GM08714 (cell line): ENCODE results near the gene MLC1.

ENCODE experiments used
- H3K4me3 ChIP-seq: fragments of 200-500 bp; sonication (Bioruptor generic); 2 replicates; pipeline ENCODE4 v1.5.1; 2014; ENCODE audit warnings: mild to moderate bottlenecking, low read length, inconsistent platforms
- ZNF274 ChIP-seq: IDR thresholded peaks from 2 replicates; pipeline ENCODE4 v1.6.1; 2012; ENCODE audit warnings: mild to moderate bottlenecking, low read depth, low read length

Gene MLC1

DNA sequence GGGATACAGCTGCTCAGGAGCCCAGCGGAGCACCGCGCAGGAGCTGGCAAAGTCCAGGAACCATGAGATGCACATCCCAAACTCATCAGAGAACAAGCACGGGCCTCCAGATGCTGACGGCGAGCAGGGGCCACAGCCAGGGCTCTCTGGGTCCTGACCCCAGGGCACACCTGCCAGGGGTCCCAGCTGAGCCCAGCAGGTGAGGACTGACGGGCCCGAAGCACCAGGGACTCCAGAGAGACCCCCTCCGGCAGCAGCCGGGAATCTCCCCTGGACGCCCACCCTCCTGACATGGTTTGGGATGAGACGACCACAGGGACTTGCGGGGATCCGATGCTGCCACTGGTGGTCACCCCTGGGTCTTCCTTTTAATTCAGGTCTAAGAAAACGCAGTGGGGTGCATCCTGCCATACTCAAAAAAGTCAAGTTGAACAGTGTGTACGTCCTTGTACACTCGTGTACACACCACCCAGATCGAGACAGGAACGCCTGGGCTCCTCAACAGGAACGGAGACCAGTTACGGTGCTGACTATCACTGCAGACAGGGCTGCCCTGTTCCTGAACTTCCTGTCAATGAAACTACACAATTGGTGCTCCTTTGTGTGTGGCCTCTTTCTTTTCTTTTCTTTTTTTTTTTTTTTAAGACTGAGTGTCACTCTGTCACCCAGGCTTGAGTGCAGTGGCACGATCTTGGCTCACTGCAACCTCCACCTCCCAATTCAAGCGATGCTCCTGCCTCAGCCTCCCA lies 49.1 kb downstream of the MLC1 start:
- no peak overlapping the region for H3K4me3 ChIP-seq
- TF ChIP-seq ZNF274, result no peak

DNA sequence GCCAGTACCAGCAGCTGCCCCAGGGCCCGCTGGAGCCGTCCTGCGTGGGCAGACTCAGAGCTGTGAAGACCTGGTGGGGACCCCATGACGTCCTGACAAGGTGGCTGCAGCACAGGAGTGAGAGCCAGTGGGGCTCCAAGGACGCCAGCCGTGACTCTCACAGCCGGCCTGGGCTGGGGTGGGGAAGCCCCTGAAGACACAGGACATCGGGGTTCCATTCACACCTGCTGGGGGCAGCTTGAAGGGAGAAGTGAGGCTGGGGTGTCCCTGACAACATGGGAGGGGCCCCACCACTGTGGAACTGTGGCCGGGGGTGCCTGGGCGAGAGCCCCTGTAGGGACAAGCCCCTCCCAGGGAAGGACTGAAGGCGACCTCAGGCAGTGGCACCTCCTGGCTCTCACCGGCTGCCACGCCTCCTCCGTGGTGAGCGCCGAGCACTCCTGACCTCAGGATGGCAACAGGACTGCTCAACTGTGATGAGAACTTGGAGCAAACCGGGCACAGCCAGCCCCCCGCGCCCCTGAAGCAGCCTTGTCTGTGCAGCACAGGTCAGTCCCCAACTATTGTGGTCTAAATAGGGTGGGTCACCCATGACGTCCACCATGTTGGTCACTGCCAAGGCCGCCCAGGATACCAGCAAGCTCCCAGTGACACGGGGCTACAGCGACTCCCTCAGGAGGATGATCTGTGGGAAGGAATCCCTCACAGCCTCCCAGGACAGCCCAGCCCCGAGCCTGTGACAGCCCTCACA lies 49.9 kb downstream of the MLC1 start:
- H3K4me3 ChIP-seq, result no peak overlapping the region
- no peak for TF ChIP-seq ZNF274

DNA sequence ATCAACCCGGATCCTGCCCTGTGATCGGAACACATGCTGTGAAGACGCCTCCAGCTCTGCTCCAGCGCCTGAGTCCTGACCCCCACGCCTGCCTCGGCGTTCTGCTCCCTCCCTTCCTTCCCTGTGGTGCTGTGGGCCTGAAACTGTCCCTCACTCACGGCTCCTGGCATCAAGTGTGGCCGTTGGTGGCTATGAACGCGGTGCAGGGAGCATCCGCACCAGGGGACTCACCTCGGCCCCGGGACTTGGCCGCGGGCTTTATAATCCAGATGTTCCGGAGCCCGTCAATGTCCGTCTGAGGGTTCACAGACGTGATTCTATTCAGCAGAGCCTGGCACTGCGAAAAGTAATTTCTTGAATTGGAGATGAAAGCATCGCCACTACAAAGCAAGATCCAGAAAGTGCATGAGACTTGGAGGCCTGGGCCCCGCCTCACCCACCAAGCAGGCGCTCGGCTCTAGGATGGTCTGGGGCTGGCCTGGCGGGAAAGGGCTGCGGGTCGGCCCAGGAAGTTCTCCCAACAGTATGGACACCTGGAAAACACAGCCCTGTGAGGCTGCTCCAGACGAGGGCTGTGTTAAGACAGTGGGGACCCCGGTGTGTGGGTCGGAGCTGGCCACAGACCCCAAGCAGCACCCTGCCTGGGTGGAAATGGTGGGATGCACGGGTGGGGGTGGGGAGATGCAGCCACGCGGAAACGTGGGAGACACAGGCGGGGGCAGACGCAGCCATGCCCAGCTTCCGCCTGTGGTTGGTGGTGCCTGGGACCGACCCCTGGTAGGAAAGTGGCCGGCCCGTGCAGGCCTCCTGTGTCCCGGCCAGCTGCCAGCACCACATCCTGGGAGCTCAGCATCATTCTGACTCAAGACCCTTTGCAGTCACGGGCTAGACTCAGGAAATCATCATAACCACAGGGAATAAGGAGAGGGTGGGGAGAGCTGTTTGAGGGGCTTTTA lies 50.8 kb downstream of the MLC1 start:
- H3K4me3 ChIP-seq, result no peak overlapping the region
- TF ChIP-seq ZNF274, result no peak

DNA sequence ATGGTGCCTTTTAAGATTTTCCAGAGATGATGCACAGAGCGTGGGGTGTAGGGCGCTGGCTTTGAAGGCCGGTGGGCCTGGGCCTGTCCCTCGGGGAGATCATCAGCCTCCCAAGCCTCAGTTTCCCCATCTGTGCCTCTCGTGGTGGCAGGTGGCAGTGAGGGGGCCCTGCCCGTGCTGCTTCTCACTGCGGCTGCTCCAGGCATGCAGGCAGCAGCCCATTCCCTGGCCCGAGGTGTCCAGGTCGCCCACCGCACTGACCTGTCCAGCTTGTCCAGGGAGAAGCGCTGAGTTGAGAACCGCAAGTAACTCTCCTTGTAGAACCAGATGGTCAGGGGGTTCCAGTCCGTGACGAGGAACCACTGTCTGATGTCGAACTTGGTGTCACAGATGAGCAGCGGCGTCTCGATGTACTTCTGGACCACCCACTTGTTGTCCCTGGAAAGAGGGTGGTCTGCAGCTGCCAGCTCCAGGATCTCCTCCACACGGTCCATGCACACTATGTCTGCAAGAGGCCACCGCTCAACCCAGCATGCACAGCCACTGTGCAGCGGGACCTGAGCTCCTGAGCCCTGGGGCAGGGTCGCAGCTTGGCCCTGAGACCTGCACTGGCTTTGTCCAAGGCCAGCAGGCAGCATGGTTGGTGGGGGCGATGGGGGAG lies 52.2 kb downstream of the MLC1 start:
- no peak overlapping the region for H3K4me3 ChIP-seq
- no peak for TF ChIP-seq ZNF274

DNA sequence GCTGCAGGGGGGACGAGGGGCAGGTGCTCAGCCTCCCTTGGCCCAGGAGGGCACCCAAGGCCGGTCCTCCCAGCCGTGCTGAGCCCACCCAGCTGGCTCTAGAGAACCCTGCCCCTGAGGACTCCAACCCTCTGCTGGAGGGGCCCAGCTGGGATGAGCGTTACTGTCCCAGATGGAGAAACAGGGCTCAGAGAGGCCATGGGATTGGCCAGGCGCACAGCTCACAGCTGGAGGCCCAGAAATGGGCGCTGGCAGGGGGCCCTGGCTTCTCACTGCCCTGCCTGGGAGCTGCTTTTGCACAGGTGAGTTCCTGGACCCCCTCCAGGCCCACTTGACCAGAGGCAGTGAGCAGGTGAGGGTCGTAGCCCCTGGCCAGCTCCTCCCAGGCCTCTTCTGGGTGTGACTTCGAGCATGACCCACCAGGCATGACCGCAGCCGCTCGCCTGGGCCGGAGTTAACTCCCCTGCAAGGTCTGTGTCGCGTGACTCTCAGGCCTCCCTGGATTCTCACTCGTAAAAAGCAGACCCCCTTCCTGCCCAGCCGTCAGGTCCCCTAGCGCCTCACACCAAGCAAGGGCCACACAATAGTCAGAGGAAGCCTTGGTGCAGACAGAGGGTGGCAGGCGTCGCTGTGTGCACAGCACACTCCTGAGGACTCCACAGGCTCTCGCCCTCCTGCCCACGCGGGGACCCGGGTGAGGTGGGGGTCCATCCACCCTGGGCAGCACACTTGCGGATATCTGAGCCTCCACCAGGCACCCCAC lies 52.9 kb downstream of the MLC1 start:
- no peak for TF ChIP-seq ZNF274
- H3K4me3 ChIP-seq, result no peak overlapping the region

DNA sequence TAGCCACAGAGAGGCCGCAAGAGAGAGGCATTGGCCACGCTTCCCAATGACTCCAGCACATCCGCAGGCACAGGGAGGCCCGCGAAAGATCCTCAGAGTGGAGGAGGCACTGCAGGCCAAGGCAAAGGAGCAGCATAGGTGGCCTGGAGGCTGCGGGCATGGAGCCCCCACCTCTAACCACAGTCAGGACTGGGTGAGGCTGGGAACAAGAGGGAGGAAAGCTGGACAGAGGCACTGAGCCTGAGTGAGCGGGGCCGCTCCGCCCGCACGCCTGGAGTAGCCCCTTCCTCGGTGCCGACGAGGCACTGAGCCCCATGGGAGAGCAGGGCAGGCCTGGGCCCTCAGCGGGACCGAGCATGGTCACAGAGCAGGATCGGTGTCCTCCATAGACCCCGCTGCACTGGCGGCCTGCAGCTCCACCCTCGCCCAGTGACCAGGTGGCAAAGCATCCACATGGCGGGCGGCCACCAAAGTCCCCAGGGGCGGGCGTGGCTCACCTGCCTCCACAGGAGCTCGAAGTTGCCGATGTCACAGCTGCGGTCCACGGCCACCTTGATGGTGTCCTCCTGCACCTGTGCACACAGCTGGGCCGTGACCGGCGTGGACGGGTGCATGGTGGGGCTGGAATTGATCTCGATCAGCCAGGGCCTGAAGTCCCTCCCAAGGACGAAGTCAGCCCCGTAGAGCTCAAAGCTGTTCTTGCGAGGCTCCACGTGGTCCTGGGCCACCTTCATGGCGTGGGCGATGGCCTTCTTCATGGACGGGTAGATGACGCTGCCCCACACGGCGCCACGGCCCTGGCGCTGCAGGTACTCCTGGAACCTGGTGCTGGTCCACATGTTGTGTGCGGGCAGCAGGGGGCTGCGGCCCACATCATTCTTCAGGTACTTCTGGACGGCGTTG lies 53.8 kb downstream of the MLC1 start:
- no peak overlapping the region for H3K4me3 ChIP-seq
- TF ChIP-seq ZNF274, result no peak

DNA sequence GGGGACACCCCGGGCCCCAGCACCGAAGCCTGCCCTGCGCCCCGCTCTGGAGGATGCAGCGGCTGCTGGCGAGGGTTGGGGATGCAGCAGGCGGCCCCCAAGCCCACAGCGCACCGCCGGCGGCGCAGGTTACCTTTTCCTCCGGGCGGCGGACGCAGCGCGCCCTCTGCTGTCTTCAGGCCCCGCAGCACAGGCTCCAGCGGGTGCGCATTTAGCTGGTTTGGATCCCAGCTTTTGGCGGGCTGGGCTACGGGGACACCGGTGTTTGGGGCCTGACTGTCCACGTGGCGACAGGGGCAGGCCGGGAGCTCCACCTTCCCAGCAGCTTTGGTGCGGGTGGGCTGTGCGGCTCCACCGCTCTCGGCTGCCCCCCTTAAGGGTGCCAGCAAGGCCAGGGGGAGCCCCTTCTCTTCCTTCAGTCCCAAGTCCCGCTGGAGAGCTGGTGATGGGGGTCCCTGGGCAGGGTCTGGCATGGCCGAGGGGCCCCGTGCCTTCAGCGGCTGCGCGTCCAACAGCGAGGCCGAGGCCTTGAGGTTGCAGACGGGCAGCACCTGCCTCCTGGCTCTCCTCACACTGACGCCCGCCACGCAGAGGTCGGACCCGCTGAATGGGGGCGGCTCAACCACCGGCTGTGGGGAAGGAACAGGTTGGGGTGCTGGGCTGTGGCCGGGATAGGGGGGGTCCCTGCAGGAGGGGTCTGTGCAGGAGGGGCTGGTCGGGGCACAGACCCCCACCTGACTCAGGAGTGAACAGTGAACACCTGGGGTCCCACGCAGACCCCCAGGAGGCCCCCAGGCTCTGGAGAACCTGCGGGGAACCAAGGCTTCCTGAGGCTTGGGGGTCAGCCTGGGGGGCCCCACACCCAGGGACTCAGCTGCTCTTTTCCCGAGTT lies 54.7 kb downstream of the MLC1 start:
- no peak overlapping the region for H3K4me3 ChIP-seq
- TF ChIP-seq ZNF274, result no peak

DNA sequence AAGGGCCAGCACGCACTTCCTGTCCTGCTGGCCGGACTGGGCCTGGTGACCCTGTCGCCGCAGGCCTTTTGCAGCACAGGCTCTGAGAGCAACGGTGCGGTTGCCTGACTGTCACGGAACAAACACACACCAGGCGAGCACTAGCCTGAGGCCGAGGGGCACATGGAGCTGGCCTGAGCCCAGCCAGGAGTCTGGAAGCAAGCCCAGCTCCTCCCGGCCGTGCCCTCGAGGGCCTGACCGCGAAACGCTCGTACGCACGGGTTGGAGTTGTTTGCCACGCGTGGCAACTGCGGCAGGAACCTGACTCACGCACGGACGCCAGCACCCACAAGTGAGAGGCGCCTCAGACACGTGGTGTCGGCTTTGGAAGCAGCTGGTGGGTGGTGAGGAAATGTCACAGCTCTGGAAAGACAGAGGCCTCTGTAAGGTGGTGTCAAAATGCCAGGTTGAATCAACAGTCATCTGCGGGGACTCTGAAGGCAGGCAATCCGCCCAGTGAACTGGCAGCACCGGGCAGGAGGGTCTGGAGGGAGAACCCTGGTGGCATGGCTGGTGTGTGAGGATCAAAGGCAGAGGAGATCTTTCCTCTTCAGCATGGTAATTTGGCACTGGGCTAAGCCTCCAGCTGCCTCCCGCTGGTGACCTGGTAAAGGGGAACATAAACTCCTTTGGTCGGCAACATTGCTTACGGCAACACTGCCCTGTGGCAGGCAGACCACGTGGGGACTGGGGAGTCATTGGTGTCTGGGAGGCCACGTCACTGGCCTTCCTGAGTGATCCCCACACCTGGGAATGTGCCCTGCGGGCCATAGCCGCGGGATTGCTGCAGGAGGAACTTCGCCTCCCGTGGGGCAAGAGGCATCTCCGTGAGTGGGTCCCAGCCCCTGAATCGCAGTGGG lies 57.3 kb downstream of the MLC1 start:
- H3K4me3 ChIP-seq, result no peak overlapping the region
- no peak for TF ChIP-seq ZNF274

DNA sequence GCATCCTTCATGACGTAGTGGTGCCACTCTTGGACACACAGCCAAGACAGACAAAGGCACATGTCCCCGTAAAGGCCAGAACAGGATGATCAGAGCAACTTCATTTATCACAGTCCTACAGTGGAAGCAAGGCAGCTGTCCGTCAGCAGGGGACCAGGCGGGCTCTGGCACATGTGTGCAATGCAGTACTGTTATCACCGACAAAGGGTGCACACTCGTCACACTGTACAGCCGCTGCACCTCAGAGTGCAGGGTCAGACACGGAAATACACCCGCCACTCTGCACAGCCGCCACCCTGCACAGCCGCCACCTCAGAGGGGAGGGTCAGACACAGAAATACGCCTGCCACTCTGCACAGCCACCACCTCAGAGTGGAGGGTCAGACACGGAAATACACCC lies 59.2 kb downstream of the MLC1 start:
- no peak overlapping the region for H3K4me3 ChIP-seq
- TF ChIP-seq ZNF274, result no peak

DNA sequence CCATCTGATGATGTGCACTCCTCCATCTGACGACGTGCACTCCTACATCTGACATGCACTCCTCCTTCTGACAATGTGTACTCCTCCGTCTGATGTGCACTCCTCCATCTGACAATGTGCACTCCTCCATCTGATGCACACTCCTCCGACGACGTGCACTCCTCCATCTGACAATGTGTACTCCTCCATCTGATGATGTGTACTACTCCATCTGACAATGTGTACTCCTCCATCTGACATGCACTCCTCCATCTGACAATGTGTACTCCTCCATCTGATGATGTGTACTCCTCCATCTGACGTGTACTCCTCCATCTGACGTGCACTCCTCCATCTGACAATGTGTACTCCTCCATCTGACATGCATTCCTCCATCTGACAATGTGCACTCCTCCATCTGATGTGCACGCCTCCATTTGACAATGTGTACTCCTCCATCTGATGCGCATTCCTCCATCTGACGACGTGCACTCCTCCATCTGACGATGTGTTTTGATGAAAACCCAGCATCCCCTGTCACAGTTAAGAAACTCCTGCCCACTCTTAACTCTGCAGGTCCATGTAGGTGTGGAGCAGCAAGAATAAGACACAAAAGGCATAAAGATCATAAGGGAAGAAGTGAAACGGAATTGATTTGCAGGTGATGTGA lies 62.9 kb downstream of the MLC1 start:
- no peak for TF ChIP-seq ZNF274

More for the DNA sequence above, 62.9 kb downstream of the MLC1 start:
- no peak overlapping the region for H3K4me3 ChIP-seq
